SK-N-SH (cell line): ENCODE measurements around the gene EPHX1. TPM values are rescaled to one million over a fixed set of nuclear protein-coding genes. Genes with fewer than 3 reads are reported as not detected.

Experiments
- CTCF ChIA-PET: fragments of 300-600, 350-600 bp; formaldehyde crosslinking; extraction: SDS; loops from one replicate; lab custom pipeline; 2021; lab: Yijun Ruan, JAX
- POLR2A ChIA-PET: fragments of 350-600 bp; sonication (Branson Sonifier 250); formaldehyde crosslinking; extraction: SDS; loops from one replicate; lab custom pipeline; 2020; ENCODE audit warnings: antibody characterized with exemption, inconsistent platforms; lab: Yijun Ruan, JAX
- DNase-seq: peaks from one replicate; pipeline ENCODE4 v3.0.0; 2012
- H2AFZ ChIP-seq: fragments of 200-600 bp; sonication (generic); 2 replicates; pipeline ENCODE4 v1.8.1; 2016; ENCODE audit warnings: antibody characterized with exemption, mild to moderate bottlenecking, low read depth
- H3F3A ChIP-seq: fragments of 200-600 bp; sonication (generic); replicated peaks from 2 replicates; pipeline ENCODE3; 2016; ENCODE audit warnings: antibody characterized with exemption, mild to moderate bottlenecking; ENCODE audit not compliant: insufficient read depth
- H3K27ac ChIP-seq, 2 experiments: fragments of 200-500 bp in 1 of 2; fragments of 200-600 bp in 1 of 2; sonication (Bioruptor generic) in 1 of 2; sonication (generic), shearing (Covaris generic) in 1 of 2; 2 replicates each; pipeline versions ENCODE4 v1.5.1 to v1.6.1; 2014 to 2016; ENCODE audit warnings: low read depth in 2 of 2, inconsistent platforms in 1 of 2, low read length in 1 of 2, mild to moderate bottlenecking in 1 of 2, mixed read lengths in 1 of 2
- H3K27me3 ChIP-seq: fragments of 200-600 bp; sonication (generic), shearing (Covaris generic); 2 replicates; pipeline ENCODE4 v1.6.1; 2016; ENCODE audit warnings: mixed run types; ENCODE audit not compliant: insufficient read depth
- H3K36me3 ChIP-seq, 2 experiments: fragments of 200-500 bp in 1 of 2; fragments of 200-600 bp in 1 of 2; sonication (Bioruptor generic) in 1 of 2; sonication (generic) in 1 of 2; replicated peaks in 1 of 2; 2 replicates each; pipeline versions ENCODE3 to v1.5.1; 2014 to 2016; ENCODE audit warnings: low read length in 1 of 2, mild to moderate bottlenecking in 1 of 2; ENCODE audit not compliant: insufficient read depth in 2 of 2, control insufficient read depth in 1 of 2
- H3K4me1 ChIP-seq, 2 experiments: fragments of 200-500 bp in 1 of 2; fragments of 200-600 bp in 1 of 2; sonication (Bioruptor generic) in 1 of 2; sonication (generic), shearing (Covaris generic) in 1 of 2; 2 replicates each; pipeline versions ENCODE4 v1.5.1 to v1.6.1; 2014 to 2016; ENCODE audit warnings: low read depth in 1 of 2, low read length in 1 of 2, mixed run types in 1 of 2; ENCODE audit not compliant: insufficient read depth in 2 of 2, control insufficient read depth in 1 of 2
- H3K4me2 ChIP-seq: fragments of 200-600 bp; sonication (generic), shearing (Covaris generic); 2 replicates; pipeline ENCODE4 v1.6.1; 2017; ENCODE audit warnings: mixed run types
- H3K4me3 ChIP-seq, 2 experiments: fragments of 200-500 bp in 1 of 2; fragments of 200-600 bp in 1 of 2; sonication (Bioruptor generic) in 1 of 2; sonication (generic), shearing (Covaris generic) in 1 of 2; 2 replicates each; pipeline versions ENCODE4 v1.5.1 to v1.8.1; 2014 to 2016; ENCODE audit warnings: low read depth in 2 of 2, inconsistent platforms in 1 of 2, low read length in 1 of 2, mild to moderate bottlenecking in 1 of 2, mixed read lengths in 1 of 2, moderate library complexity in 1 of 2
- H3K79me2 ChIP-seq: fragments of 200-600 bp; sonication (generic); 2 replicates; pipeline ENCODE4 v1.8.1; 2017; ENCODE audit warnings: mild to moderate bottlenecking; ENCODE audit not compliant: insufficient read depth
- H3K9ac ChIP-seq: fragments of 200-600 bp; sonication (generic); 2 replicates; pipeline ENCODE4 v1.6.1; 2017; ENCODE audit warnings: mixed run types
- H3K9me2 ChIP-seq: fragments of 200-600 bp; sonication (generic); 2 replicates; pipeline ENCODE4 v1.6.1; 2017; ENCODE audit warnings: mixed run types
- H3K9me3 ChIP-seq: fragments of 200-600 bp; sonication (generic); 2 replicates; pipeline ENCODE4 v1.6.1; 2017; ENCODE audit warnings: mixed run types, mild to moderate bottlenecking, moderate library complexity
- H4K20me1 ChIP-seq: fragments of 200-600 bp; sonication (generic); 2 replicates; pipeline ENCODE4 v1.6.1; 2017; ENCODE audit warnings: mild to moderate bottlenecking, mixed run types; ENCODE audit not compliant: insufficient read depth
- CHD2 ChIP-seq: fragments of 150-350 bp; IDR thresholded peaks from 2 replicates; pipeline ENCODE4 v1.6.1; 2018; ENCODE audit warnings: low read length; ENCODE audit not compliant: partially characterized antibody
- EP300 ChIP-seq, 2 experiments: IDR thresholded peaks; 2 replicates each; pipeline versions ENCODE4 v1.4.0 to v1.6.1; 2012; ENCODE audit warnings: borderline replicate concordance in 1 of 2, low read depth in 1 of 2, low read length in 1 of 2
- EZH2phosphoT487 ChIP-seq: fragments of 200-600 bp; sonication (generic); IDR thresholded peaks from 2 replicates; pipeline ENCODE4 v1.6.1; 2017; ENCODE audit warnings: low read depth, mixed run types, mild to moderate bottlenecking, antibody characterized with exemption, moderate library complexity, borderline replicate concordance
- FOSL2 ChIP-seq: IDR thresholded peaks from 2 replicates; pipeline ENCODE4 v1.4.0; 2012; ENCODE audit warnings: low read depth, mild to moderate bottlenecking, moderate library complexity, borderline replicate concordance
- FOXM1 ChIP-seq: IDR thresholded peaks from 2 replicates; pipeline ENCODE4 v1.4.0; 2012; ENCODE audit warnings: low read depth, mild to moderate bottlenecking
- GATA2 ChIP-seq: sonication (generic); formaldehyde crosslinking; IDR thresholded peaks from 2 replicates; pipeline ENCODE4 v1.5.0; 2020; ENCODE audit warnings: mild to moderate bottlenecking, missing genetic modification reagents
- MXI1 ChIP-seq: IDR thresholded peaks from 2 replicates; pipeline ENCODE4 v1.6.1; 2012; ENCODE audit warnings: mild to moderate bottlenecking, low read depth, low read length, improper control_type of control experiment
- NFIC ChIP-seq: IDR thresholded peaks from 2 replicates; pipeline ENCODE4 v1.4.0; 2012; ENCODE audit warnings: borderline replicate concordance
- POLR2AphosphoS5 ChIP-seq: IDR thresholded peaks from 2 replicates; pipeline ENCODE4 v1.6.1; 2012; ENCODE audit warnings: low read depth, low read length
- REST ChIP-seq: IDR thresholded peaks from 2 replicates; pipeline ENCODE4 v1.6.1; 2012; ENCODE audit warnings: mild to moderate bottlenecking, low read depth, low read length, moderate library complexity
- RFX5 ChIP-seq: IDR thresholded peaks from 2 replicates; pipeline ENCODE4 v1.6.1; 2012; ENCODE audit warnings: mild to moderate bottlenecking, improper control_type of control experiment, low read length
- SIN3A ChIP-seq: IDR thresholded peaks from 2 replicates; pipeline ENCODE4 v1.6.1; 2012; ENCODE audit warnings: low read depth, mild to moderate bottlenecking, low read length, moderate library complexity, borderline replicate concordance
- SMC3 ChIP-seq: IDR thresholded peaks from 2 replicates; pipeline ENCODE4 v1.6.1; 2012; ENCODE audit warnings: low read depth, low read length, improper control_type of control experiment
- TAF1 ChIP-seq: IDR thresholded peaks from 2 replicates; pipeline ENCODE4 v1.6.1; 2012; ENCODE audit warnings: low read depth, mild to moderate bottlenecking, low read length, moderate library complexity, borderline replicate concordance
- YY1 ChIP-seq: IDR thresholded peaks from 2 replicates; pipeline ENCODE4 v1.4.0; 2012; ENCODE audit warnings: low read depth, mild to moderate bottlenecking
- WGBS: methylation state at CpG from one replicate; pipeline ENCODE4 v1.1.6; 2017; ENCODE audit warnings: low lambda C conversion rate; 5-methylcytosine and 5-hydroxymethylcytosine counted together
- polyA plus RNA-seq, 3 experiments: library from polyadenylated mRNA; depleted of rRNA; stranded (reverse); fragments of >200 nt; gene quantifications; 2 replicates each; pipeline ENCODE4 v1.2.3, GENCODE V29; 2012
- TF ChIP-seq, protein P1 (sequence below): fragments of 150-350 bp; IDR thresholded peaks from 2 replicates; pipeline ENCODE4 v1.6.1; 2016; ENCODE audit warnings: mild to moderate bottlenecking, low read depth, low read length

Gene EPHX1
- polyA plus RNA-seq, 1 of the 3 experiments (the other 2 are of a cell fraction) = 45.7 TPM

DNA sequence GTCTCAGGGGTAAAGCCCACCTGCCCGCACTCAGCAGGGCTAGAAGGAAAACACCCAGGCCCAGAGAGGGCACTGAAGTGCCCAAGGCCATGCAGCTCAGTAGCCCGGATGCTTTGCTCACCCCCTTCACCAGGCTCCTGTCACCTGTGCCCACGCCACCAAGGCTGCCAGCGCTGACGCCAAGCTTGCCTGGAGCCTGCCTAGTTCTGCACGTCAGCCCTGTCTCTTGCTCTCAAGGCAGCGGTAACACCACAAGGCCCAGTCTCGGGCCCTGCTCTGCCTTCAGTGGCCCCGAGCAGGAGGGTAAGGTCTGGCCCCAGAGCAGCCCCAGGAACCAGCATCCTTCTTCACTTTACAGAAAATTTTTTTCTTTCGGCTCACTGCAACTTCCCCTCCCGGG is 64.5 kb downstream of the EPHX1 start:
- no peaks in the 10 kb centered on the region for H4K20me1 ChIP-seq
- POLR2A ChIA-PET = no interaction called here
- WGBS = 91% methylated on average over 7 of the region's 11 CpGs

DNA sequence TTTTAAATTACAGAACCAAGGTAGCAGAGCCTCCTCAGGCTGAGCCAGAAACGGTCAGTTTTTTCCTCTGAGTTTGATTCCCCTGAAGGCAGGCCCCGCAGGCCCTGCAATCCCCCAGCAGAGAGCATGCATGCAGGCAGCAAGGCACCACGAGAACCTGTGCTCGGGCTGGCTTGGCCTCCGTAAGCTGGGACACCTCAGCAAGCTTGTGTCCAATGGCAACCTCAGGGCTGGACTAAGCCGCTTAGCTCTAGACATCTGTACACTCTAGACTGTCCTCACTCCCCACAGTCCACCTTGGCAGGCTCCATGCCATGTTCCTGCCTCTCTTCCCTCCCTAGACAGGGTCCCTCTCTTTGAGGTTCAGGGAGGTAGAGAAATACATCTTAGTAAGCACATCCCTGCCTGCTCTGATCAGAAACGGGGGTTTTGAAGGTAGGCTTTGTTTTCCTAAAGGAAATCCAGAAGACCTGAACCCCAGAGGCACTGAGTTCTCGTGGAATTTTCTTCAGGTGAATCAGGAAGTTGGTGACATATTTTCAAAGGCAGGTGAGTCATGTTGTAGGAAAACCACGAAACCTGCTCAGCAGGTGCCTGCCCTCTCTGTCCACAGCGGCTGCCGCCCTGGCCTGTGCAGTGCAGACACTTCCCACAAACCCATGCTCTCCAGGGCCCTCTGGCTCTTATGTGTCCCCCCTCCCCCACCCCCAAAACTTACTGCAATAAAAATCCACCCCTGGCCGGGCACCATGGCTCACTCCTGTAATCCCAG is 65.3 kb downstream of the EPHX1 start:
- Histone ChIP-seq H3K4me2 (no peak overlapping the region), H3K9me3 (no peaks in the 10 kb centered on the region), H3K27me3 (no peaks in the 10 kb centered on the region), H3K9me2 (no peaks in the 10 kb centered on the region), H3K4me3 (no peak overlapping the region), H3K79me2 (no peaks in the 10 kb centered on the region), H4K20me1 (no peaks in the 10 kb centered on the region), H3K4me1 (peaks cover 0 to 19% of the 10 kb centered on the region in 2 experiments; a peak in 1 of 4 replicates), H3K27ac (no peak overlapping the region), H3K36me3 (peaks cover 12 to 14% of the 10 kb centered on the region in 2 experiments), H3F3A (peaks cover 4% of the 10 kb centered on the region), H2AFZ (no peak overlapping the region), H3K9ac (no peak overlapping the region)
- no peak for DNase-seq
- WGBS = 87% methylated on average over 6 of the region's 12 CpGs
- ChIA-PET CTCF (no interaction called here), POLR2A (no interaction called here)
- no peak for TF ChIP-seq GATA2 (CRISPR knock-in tag)
- TF ChIP-seq FOXM1 = no peak
- no peak for TF ChIP-seq REST
- no peak for TF ChIP-seq TAF1
- no peak for TF ChIP-seq SIN3A
- no peak for TF ChIP-seq NFIC
- TF ChIP-seq EZH2phosphoT487 = no peak
- TF ChIP-seq EP300 (IDR thresholded peaks at IDR 0.05; ENCODE audit: borderline replicate concordance in 1 of 2, low read depth in 1 of 2, low read length in 1 of 2) = no peak
- no peak for TF ChIP-seq SMC3
- no peak for TF ChIP-seq YY1
- TF ChIP-seq, protein P1, sequence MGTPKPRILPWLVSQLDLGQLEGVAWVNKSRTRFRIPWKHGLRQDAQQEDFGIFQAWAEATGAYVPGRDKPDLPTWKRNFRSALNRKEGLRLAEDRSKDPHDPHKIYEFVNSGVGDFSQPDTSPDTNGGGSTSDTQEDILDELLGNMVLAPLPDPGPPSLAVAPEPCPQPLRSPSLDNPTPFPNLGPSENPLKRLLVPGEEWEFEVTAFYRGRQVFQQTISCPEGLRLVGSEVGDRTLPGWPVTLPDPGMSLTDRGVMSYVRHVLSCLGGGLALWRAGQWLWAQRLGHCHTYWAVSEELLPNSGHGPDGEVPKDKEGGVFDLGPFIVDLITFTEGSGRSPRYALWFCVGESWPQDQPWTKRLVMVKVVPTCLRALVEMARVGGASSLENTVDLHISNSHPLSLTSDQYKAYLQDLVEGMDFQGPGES = no peak
- no peak for TF ChIP-seq FOSL2
- no peak for TF ChIP-seq POLR2AphosphoS5
- TF ChIP-seq RFX5 = no peak

More for the DNA sequence above, 64.5 kb downstream of the EPHX1 start:
- Histone ChIP-seq H3K36me3 (peaks cover 12 to 18% of the 10 kb centered on the region in 2 experiments), H3K27me3 (no peaks in the 10 kb centered on the region), H3K79me2 (no peaks in the 10 kb centered on the region), H3K4me2 (no peak overlapping the region), H3K4me3 (no peak overlapping the region), H3K9me2 (no peaks in the 10 kb centered on the region), H3K4me1 (peaks cover 0 to 12% of the 10 kb centered on the region in 2 experiments; a peak in 1 of 4 replicates), H3K9me3 (no peaks in the 10 kb centered on the region)
- CTCF ChIA-PET = interaction anchor here (0.9 kb wide), 1 partner anchor 400 kb away, joined by 4 read pairs; no protein-coding TSS in a partner anchor
- TF ChIP-seq MXI1 = no peak
- TF ChIP-seq, protein P1 = no peak
- TF ChIP-seq NFIC = no peak
- no peak for TF ChIP-seq CHD2
- TF ChIP-seq, all 33 proteins: peak for 0
- peaks cover 4% of the 10 kb centered on the region for H3F3A ChIP-seq
- H3K9ac ChIP-seq = no peak overlapping the region
- no peak overlapping the region for H2AFZ ChIP-seq
- no peak overlapping the region for H3K27ac ChIP-seq
- DNase-seq = no peak
